Measurements from ENCODE around the gene CHN2.

Gene CHN2

GRCh38 chr7:29150856-29151255 lies 43.7 kb upstream of the CHN2 start:
- CTCF ChIA-PET: interaction anchor here (1.4 kb wide), 1 partner anchor 10 kb away, joined by 4 read pairs; no protein-coding TSS in a partner anchor

GRCh38 chr7:29154076-29154475 lies 40.5 kb upstream of the CHN2 start:
- TF ChIP-seq CTCF (IDR thresholded peaks at IDR 0.05; ENCODE audit: control extremely low read depth, extremely low read depth, low read depth, missing control alignments): no peak
- ChIA-PET POLR2A (no interaction called here), CTCF (no interaction called here)
- DNase-seq (ENCODE audit: extremely low spot score): no peak

More at GRCh38 chr7:29150856-29151255, 43.7 kb upstream of the CHN2 start:
- no peak for DNase-seq (ENCODE audit: extremely low spot score)
- POLR2A ChIA-PET: no interaction called here
- TF ChIP-seq CTCF (IDR thresholded peaks at IDR 0.05; ENCODE audit: control extremely low read depth, extremely low read depth, low read depth, missing control alignments): no peak

- CTCF ChIA-PET: interaction anchor here (1.1 to 1.9 kb wide), 7 partner anchors 9 to 230 kb away, joined by 3 to 7 read pairs (median 5); no protein-coding TSS in a partner anchor
- no peak for TF ChIP-seq CTCF (IDR thresholded peaks at IDR 0.05; ENCODE audit: control extremely low read depth, extremely low read depth, low read depth, missing control alignments)
- POLR2A ChIA-PET: no interaction called here
- no peak for DNase-seq (ENCODE audit: extremely low spot score)
Observed at GRCh38 chr7:29156907-29157452, 37.6 kb upstream of the CHN2 start.

- TF ChIP-seq CTCF (IDR thresholded peaks at IDR 0.05; ENCODE audit: control extremely low read depth, extremely low read depth, low read depth, missing control alignments): no peak
- no peak for DNase-seq (ENCODE audit: extremely low spot score)
- ChIA-PET POLR2A (no interaction called here), CTCF (interaction anchor here (0.8 to 1.5 kb wide), 2 partner anchors 10 to 31 kb away, joined by 3 to 4 read pairs; no protein-coding TSS in a partner anchor)
Observed at GRCh38 chr7:29158795-29159423, 35.7 kb upstream of the CHN2 start.

GRCh38 chr7:29160080-29160479 lies 34.5 kb upstream of the CHN2 start:
- no peak for DNase-seq (ENCODE audit: extremely low spot score)
- TF ChIP-seq CTCF (IDR thresholded peaks at IDR 0.05; ENCODE audit: control extremely low read depth, extremely low read depth, low read depth, missing control alignments): no peak
- ChIA-PET CTCF (no interaction called here), POLR2A (no interaction called here)

GRCh38 chr7:29161231-29161630 lies 33.3 kb upstream of the CHN2 start:
- ChIA-PET CTCF (no interaction called here), POLR2A (no interaction called here)
- DNase-seq (ENCODE audit: extremely low spot score): no peak
- TF ChIP-seq CTCF (IDR thresholded peaks at IDR 0.05; ENCODE audit: control extremely low read depth, extremely low read depth, low read depth, missing control alignments): no peak

Data from GM10248 (cell line).